ENCODE measurements around the gene CFAP58.

- no peak for TF ChIP-seq CTCF (IDR thresholded peaks at IDR 0.05)
- no peak for TF ChIP-seq POLR2A (IDR thresholded peaks at IDR 0.05)
These were observed 28.7 kb upstream of the CFAP58 start for GRCh38 chr10:104324931-104325330.
